ENCODE data around the gene APMAP. TPM values are rescaled to one million over a fixed set of nuclear protein-coding genes. Genes with fewer than 3 reads are reported as not detected.

The APMAP gene
- total RNA-seq, 1 experiment from 2014 or later: 67.8 TPM

DNA sequence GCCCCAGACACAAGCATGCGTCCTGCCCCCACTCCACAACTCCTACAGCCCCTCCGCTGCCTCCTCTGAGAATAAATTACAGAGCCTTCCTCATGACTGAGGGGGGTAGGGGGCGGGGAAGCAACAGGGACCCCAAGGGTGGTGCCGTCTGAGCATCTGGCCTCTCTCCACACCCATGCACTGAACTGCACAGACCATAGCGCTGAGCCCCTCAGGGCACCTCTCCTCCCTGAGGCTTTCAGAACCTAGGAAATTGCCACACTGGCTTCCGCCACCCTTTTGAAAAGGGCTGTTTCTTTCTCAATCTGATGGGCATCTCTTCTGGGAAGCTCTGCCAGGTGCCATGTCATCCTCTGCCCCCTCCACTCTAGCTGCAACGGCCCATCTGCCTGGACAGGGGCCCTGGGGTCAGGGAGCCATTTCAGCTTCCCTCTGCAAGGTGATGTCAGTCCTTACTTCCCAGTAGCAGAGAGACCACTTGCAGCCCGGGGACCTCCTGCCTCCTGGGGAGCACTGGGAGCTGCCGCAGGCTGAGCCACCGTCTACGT lies 40.9 kb downstream of the APMAP start:
- no peak overlapping the region for H2BK15ac ChIP-seq (ENCODE audit: low read depth, low read length)
- no peak overlapping the region for H3K4me3 Mint-ChIP-seq
- H2BK5ac ChIP-seq (ENCODE audit: insufficient read length, low read length): no peak overlapping the region
- no peaks in the 10 kb centered on the region for H3K79me1 ChIP-seq (ENCODE audit: insufficient read depth, low read depth, low read length, poor library complexity, severe bottlenecking)
- peaks cover 0 to 2% (median 0%) of the 10 kb centered on the region in 3 experiments; a peak in 2 of 7 replicates for H3K36me3 Mint-ChIP-seq (ENCODE audit: insufficient read depth in 1 of 3, low read depth in 3 of 3)
- no peaks in the 10 kb centered on the region for H4K20me1 ChIP-seq (ENCODE audit: control insufficient read depth, insufficient read depth, insufficient read length)
- TF ChIP-seq, protein P1, sequence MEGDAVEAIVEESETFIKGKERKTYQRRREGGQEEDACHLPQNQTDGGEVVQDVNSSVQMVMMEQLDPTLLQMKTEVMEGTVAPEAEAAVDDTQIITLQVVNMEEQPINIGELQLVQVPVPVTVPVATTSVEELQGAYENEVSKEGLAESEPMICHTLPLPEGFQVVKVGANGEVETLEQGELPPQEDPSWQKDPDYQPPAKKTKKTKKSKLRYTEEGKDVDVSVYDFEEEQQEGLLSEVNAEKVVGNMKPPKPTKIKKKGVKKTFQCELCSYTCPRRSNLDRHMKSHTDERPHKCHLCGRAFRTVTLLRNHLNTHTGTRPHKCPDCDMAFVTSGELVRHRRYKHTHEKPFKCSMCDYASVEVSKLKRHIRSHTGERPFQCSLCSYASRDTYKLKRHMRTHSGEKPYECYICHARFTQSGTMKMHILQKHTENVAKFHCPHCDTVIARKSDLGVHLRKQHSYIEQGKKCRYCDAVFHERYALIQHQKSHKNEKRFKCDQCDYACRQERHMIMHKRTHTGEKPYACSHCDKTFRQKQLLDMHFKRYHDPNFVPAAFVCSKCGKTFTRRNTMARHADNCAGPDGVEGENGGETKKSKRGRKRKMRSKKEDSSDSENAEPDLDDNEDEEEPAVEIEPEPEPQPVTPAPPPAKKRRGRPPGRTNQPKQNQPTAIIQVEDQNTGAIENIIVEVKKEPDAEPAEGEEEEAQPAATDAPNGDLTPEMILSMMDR (conservative IDR thresholded peaks at IDR 0.05): no peak
- no peaks in the 10 kb centered on the region for H3K23me2 ChIP-seq (ENCODE audit: insufficient read length, low read depth, low read length, poor library complexity, severe bottlenecking)
- no peak overlapping the region for H4K5ac ChIP-seq (ENCODE audit: insufficient read length, low read depth, low read length)
- no peak overlapping the region for H3T11ph ChIP-seq (ENCODE audit: low read length)
- no peak overlapping the region for H2BK120ac ChIP-seq (ENCODE audit: low read depth, low read length, poor library complexity, severe bottlenecking)
- H3K9ac ChIP-seq (ENCODE audit: extremely low read depth, insufficient read length, low read length): no peak overlapping the region
- H3K79me2 ChIP-seq (ENCODE audit: insufficient read depth, low read length): no peaks in the 10 kb centered on the region
- DNase-seq: peak; percentile 19
- H2AK5ac ChIP-seq (ENCODE audit: insufficient read length, low read length): no peak overlapping the region
- no peak overlapping the region for H3K23ac ChIP-seq (ENCODE audit: insufficient read length, low read depth, low read length)
- no peaks in the 10 kb centered on the region for H3K9me3 ChIP-seq (ENCODE audit: control insufficient read depth, low read depth, low read length)
- H3K9me3 Mint-ChIP-seq: peaks cover 12 to 14% of the 10 kb centered on the region in 2 experiments; a peak in 4 of 5 replicates
- no peak overlapping the region for H3K14ac ChIP-seq (ENCODE audit: insufficient read depth, low read length)
- H3K27me3 ChIP-seq (ENCODE audit: insufficient read depth, low read length): no peaks in the 10 kb centered on the region
- no peak overlapping the region for H2BK12ac ChIP-seq (ENCODE audit: insufficient read length, low read depth, low read length)
- no peak overlapping the region for H2AFZ ChIP-seq (ENCODE audit: low read length)
- no peak overlapping the region for H3K27ac Mint-ChIP-seq
- H3K4me1 Mint-ChIP-seq: peaks cover 6 to 15% of the 10 kb centered on the region in 2 experiments
- no CpG with 5 or more reads among the region's 11 CpGs for WGBS (ENCODE audit: extremely low coverage, insufficient read length, low lambda C conversion rate)
- no peak overlapping the region for H4K91ac ChIP-seq (ENCODE audit: insufficient read length, low read depth, low read length)
- H3K27me3 Mint-ChIP-seq (ENCODE audit: low read depth): peaks cover 16% of the 10 kb centered on the region
- H3K18ac ChIP-seq (ENCODE audit: insufficient read length, low read depth, low read length): no peak overlapping the region
- H3K4ac ChIP-seq (ENCODE audit: low read depth, low read length): no peak overlapping the region
- no peak overlapping the region for H3K27ac ChIP-seq (ENCODE audit: insufficient read length, low read depth, low read length)
- no peaks in the 10 kb centered on the region for H3K4me1 ChIP-seq (ENCODE audit: insufficient read depth, low read length)
- H2BK20ac ChIP-seq (ENCODE audit: low read depth, low read length, poor library complexity, severe bottlenecking): no peak overlapping the region
- no peak overlapping the region for H4K8ac ChIP-seq (replicated peaks; ENCODE audit: insufficient read length, low read depth, low read length)
- H3K56ac ChIP-seq (ENCODE audit: insufficient read length, low read depth, low read length): no peak overlapping the region
- no peak overlapping the region for H3K4me2 ChIP-seq (ENCODE audit: insufficient read depth, insufficient read length, low read length)
